Psoas muscle (tissue), 8 donors: ENCODE data around the gene GYPA. TPM values are rescaled to one million over a fixed set of nuclear protein-coding genes. Genes with fewer than 3 reads are reported as not detected.
"Not testable (repeated sequence)": the region's sequence is repeated elsewhere in the genome, so short reads cannot be mapped to it uniquely, and the experiment has no call there.

Experiments used
- ATAC-seq, 4 donors: fragments of 200-7000 bp; cut with Tn5 transposase; one replicate each; pipeline ENCODE4 v1.9.1; 2020; ENCODE audit warnings: moderate library complexity in 3 of 4, mild to moderate bottlenecking in 2 of 4
- DNase-seq, 2 donors: peaks; one replicate each; pipeline ENCODE4 v3.0.0-alpha.2; 2020
- H3K27ac ChIP-seq: fragments of 200-600 bp; one replicate; pipeline ENCODE4 v1.8.0; 2022
- H3K27me3 ChIP-seq, 3 donors: fragments of 200-600 bp in 1 of 3; one replicate each; pipeline versions ENCODE4 v1.6.1 to v1.8.0; 2013 to 2022; ENCODE audit warnings: low read length in 2 of 3, mild to moderate bottlenecking in 2 of 3, moderate library complexity in 1 of 3; ENCODE audit not compliant: insufficient read depth in 3 of 3
- H3K36me3 ChIP-seq, 2 donors: fragments of 200-600 bp in 1 of 2; one replicate each; pipeline versions ENCODE4 v1.6.1 to v1.8.0; 2013 to 2022; ENCODE audit warnings: low read depth in 1 of 2, mild to moderate bottlenecking in 1 of 2, moderate library complexity in 1 of 2; ENCODE audit not compliant: insufficient read depth in 1 of 2
- H3K4me1 ChIP-seq: fragments of 200-600 bp; one replicate; pipeline ENCODE4 v1.8.0; 2022
- H3K4me3 ChIP-seq: fragments of 200-600 bp; one replicate; pipeline ENCODE4 v1.8.0; 2022; ENCODE audit warnings: mild to moderate bottlenecking
- H3K9me3 ChIP-seq: fragments of 200-600 bp; one replicate; pipeline ENCODE4 v1.8.0; 2022
- CTCF ChIP-seq: fragments of 200-600 bp; IDR thresholded peaks from one replicate; pipeline ENCODE4 v1.8.0; 2022; ENCODE audit warnings: antibody characterized with exemption
- whole genome bisulfite sequencing, 3 donors: extraction: QIAGEN DNeasy Blood & Tissue Kit; methylation state at CpG; one replicate each; pipeline versions ENCODE4 v1.1.6 to v1.1.7; 2013; 5-methylcytosine and 5-hydroxymethylcytosine counted together
- intact Hi-C, 2 donors: fragments of 100-400 bp; cut with DNase I; formaldehyde crosslinking; loops; one replicate each; pipeline versions ENCODE4 v1.11.0 to v1.14.2; 2022
- polyA plus RNA-seq, 3 donors: library from polyadenylated mRNA; stranded (reverse); fragments of 200-250 nt; gene quantifications; one replicate each; pipeline ENCODE4 v1.2.3, GENCODE V29; 2013
- total RNA-seq, 4 donors: library from RNA; stranded (reverse); fragmentation: NEBNext Ultra II Directional in 2 of 4; extraction: Animal tissue kit (Norgen Biotek cat#: 25700) in 2 of 4; gene quantifications; one replicate each; pipeline versions ENCODE4 v1.2.1 to v1.2.4, GENCODE V29; 2021 to 2023
- donor health status: healthy with polysubstance abuse.
- donor health status: DM: no; HTN: no; CAD: no; lungs with moderate emphysema.
- donor health status: Bipolar disorder and iron deficiency.
- donor health status: healthy.
- donor health status: DM: yes; HTN: yes; CAD: no.
- donor health status: DM: no; HTN: no; CAD: no.
- donor health status: DM: no; HTN: no; CAD: no.
- donor health status: DM: yes; HTN: yes; CAD: no.

Gene GYPA
- total and polyA plus RNA-seq, 7 donors: 0.81 TPM; not detected in 6

- WGBS, 3 donors: 50 to 68% (median 68%) methylated on average over 5 of the region's 5 CpGs
- H3K36me3 ChIP-seq, H3K9me3 ChIP-seq, H3K27ac ChIP-seq, DNase-seq, H3K4me1 ChIP-seq, intact Hi-C loops, H3K4me3 ChIP-seq, H3K27me3 ChIP-seq, ATAC-seq: not testable (repeated sequence)
Observed at GRCh38 chr4:144128709-144129320, 11.7 kb downstream of the GYPA start.

GRCh38 chr4:144125109-144125508, 15.4 kb downstream of the GYPA start:
- H3K27me3 ChIP-seq, intact Hi-C loops, H3K9me3 ChIP-seq, H3K4me3 ChIP-seq, H3K36me3 ChIP-seq, H3K27ac ChIP-seq, H3K4me1 ChIP-seq, DNase-seq, ATAC-seq: not testable (repeated sequence)
- WGBS, 3 donors: 56 to 63% (median 56%) methylated on average over 1 of the region's 2 CpGs

GRCh38 chr4:144123982-144124635, 16.4 kb downstream of the GYPA start:
- intact Hi-C loops: not testable (repeated sequence)
- WGBS, 3 donors: 67 to 72% (median 71%) methylated on average over 4 of the region's 4 CpGs

GRCh38 chr4:144123269-144123668, 17.2 kb downstream of the GYPA start:
- H3K36me3 ChIP-seq, H3K9me3 ChIP-seq, ATAC-seq, H3K27me3 ChIP-seq, H3K4me3 ChIP-seq, H3K27ac ChIP-seq, intact Hi-C loops, H3K4me1 ChIP-seq, DNase-seq: not testable (repeated sequence)
- 54 to 85% (median 72%) methylated on average over 3 of the region's 3 CpGs for WGBS, 3 donors

More at GRCh38 chr4:144123982-144124635, 16.4 kb downstream of the GYPA start:
- not testable (repeated sequence) for H3K27ac ChIP-seq, H3K36me3 ChIP-seq, ATAC-seq, H3K9me3 ChIP-seq, H3K4me3 ChIP-seq, H3K4me1 ChIP-seq, H3K27me3 ChIP-seq, DNase-seq

GRCh38 chr4:144119752-144120151, 20.8 kb downstream of the GYPA start:
- H3K36me3 ChIP-seq, H3K9me3 ChIP-seq, H3K27ac ChIP-seq, H3K4me1 ChIP-seq, ATAC-seq, H3K4me3 ChIP-seq, H3K27me3 ChIP-seq, intact Hi-C loops, DNase-seq: not testable (repeated sequence)
- 86 to 88% (median 88%) methylated on average over 4 to 5 of the region's 5 CpGs for WGBS, 3 donors

- ATAC-seq: no peak
Observed at GRCh38 chr4:144115519-144115918, 25.0 kb downstream of the GYPA start.

More at GRCh38 chr4:144115519-144115918, 25.0 kb downstream of the GYPA start:
- intact Hi-C loops: no loop called here
- Histone ChIP-seq H3K4me1 (no peaks in the 10 kb centered on the region), H3K9me3 (no peaks in the 10 kb centered on the region), H3K27me3 (no peaks in the 10 kb centered on the region), H3K27ac (no peak overlapping the region), H3K36me3 (no peaks in the 10 kb centered on the region), H3K4me3 (no peak overlapping the region)
- no peak for DNase-seq
- TF ChIP-seq CTCF: no peak
- WGBS, 3 donors: 56 to 61% (median 59%) methylated on average over 4 of the region's 4 CpGs
